DMS79 (cell line): ENCODE data around the gene TOR1A.

ENCODE experiments used
- DNase-seq: peaks from one replicate; lab custom pipeline; 2025; lab: John Stamatoyannopoulos, UW

Gene TOR1A

GRCh38 chr9:129851821-129852220 is 27.9 kb upstream of the TOR1A start:
- DNase-seq: peak; percentile 59

GRCh38 chr9:129850821-129851550 is 27.1 kb upstream of the TOR1A start:
- peak; percentile 37 for DNase-seq

GRCh38 chr9:129849901-129850300 is 26.0 kb upstream of the TOR1A start:
- DNase-seq: no peak

- no peak for DNase-seq
Observed at GRCh38 chr9:129848712-129849441, 24.9 kb upstream of the TOR1A start.

- no peak for DNase-seq
Observed at GRCh38 chr9:129845373-129845772, 21.4 kb upstream of the TOR1A start.

GRCh38 chr9:129841071-129841470 is 17.1 kb upstream of the TOR1A start:
- no peak for DNase-seq

- peak; percentile 70 for DNase-seq
Observed at GRCh38 chr9:129840034-129840433, 16.1 kb upstream of the TOR1A start.

- no peak for DNase-seq
Observed at GRCh38 chr9:129839324-129840023, 15.5 kb upstream of the TOR1A start.

GRCh38 chr9:129838707-129839259 is 14.8 kb upstream of the TOR1A start:
- no peak for DNase-seq

GRCh38 chr9:129836311-129837007 is 12.5 kb upstream of the TOR1A start:
- no peak for DNase-seq

- DNase-seq: no peak
Observed at GRCh38 chr9:129835860-129836223, 11.9 kb upstream of the TOR1A start.

- peak; percentile 96 for DNase-seq
Observed at GRCh38 chr9:129835128-129835859, 11.4 kb upstream of the TOR1A start, which contains the start of the genes C9orf78 and USP20. C9orf78 (minus strand) TSS chr9:129835275; CDS start chr9:129835221, 54 bp downstream. USP20 (plus strand) TSS chr9:129835458; CDS start chr9:129852556, 17,098 bp downstream.

GRCh38 chr9:129834489-129835127 is 10.7 kb upstream of the TOR1A start:
- no peak for DNase-seq

- no peak for DNase-seq
Observed at GRCh38 chr9:129832982-129833381, 9.0 kb upstream of the TOR1A start.

GRCh38 chr9:129828969-129829368 is 5.0 kb upstream of the TOR1A start:
- no peak for DNase-seq

- DNase-seq: no peak
Observed at GRCh38 chr9:129828051-129828450, 4.1 kb upstream of the TOR1A start.

- DNase-seq: no peak
Observed at GRCh38 chr9:129826759-129827158, 2.8 kb upstream of the TOR1A start.

- DNase-seq: no peak
Observed at GRCh38 chr9:129826344-129826743, 2.4 kb upstream of the TOR1A start.

- no peak for DNase-seq
Observed at GRCh38 chr9:129823542-129823934, 398 bp downstream of the TOR1A start.

GRCh38 chr9:129822898-129823541 is 916 bp downstream of the TOR1A start:
- no peak for DNase-seq
